Measurements from ENCODE around the gene ATP13A3.

The ATP13A3 gene

DNA sequence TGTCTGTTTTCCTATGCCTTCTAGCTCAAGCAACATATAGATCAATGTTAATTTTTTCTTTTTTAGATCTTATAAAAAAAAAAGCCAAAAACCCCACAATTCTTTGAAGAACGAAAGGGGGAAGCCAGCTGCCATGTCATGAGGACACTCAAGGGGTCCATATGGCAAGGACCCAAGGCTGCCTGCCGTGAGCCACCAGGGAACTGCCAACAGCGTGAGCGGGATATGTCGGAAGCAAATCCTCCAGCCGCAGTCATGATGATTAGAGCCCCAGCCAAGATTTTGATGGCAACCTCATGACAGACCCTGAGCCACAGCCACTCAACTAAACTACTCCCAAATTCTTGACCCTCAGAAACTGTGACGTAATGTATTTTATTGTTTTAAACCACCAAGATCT is 94.2 kb downstream of the ATP13A3 start:
- DNase-seq (ENCODE audit: low read depth): no peak

DNA sequence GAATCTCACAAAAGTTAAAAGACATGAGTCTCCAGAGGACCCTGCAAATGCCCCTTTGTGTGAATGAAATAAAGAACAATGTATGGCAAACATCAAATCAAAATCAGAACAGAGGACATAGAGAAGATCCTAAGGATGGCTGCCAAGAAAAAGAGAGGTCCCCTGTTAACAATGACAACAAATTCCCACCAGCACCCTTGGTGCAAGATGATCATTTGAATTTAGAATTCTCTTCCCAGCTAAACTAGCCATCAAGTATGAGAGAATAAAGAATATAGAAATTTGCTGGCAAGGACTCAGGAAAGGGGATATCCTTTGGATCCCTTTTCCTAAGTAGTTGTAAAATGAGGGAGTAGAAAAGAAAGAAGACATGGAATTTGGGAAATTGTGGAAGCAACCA is 96.0 kb downstream of the ATP13A3 start:
- no peak for DNase-seq (ENCODE audit: low read depth)

- no peak for DNase-seq (ENCODE audit: low read depth)
These were observed 97.5 kb downstream of the ATP13A3 start for GRCh38 chr3:194389269-194389668.

DNA sequence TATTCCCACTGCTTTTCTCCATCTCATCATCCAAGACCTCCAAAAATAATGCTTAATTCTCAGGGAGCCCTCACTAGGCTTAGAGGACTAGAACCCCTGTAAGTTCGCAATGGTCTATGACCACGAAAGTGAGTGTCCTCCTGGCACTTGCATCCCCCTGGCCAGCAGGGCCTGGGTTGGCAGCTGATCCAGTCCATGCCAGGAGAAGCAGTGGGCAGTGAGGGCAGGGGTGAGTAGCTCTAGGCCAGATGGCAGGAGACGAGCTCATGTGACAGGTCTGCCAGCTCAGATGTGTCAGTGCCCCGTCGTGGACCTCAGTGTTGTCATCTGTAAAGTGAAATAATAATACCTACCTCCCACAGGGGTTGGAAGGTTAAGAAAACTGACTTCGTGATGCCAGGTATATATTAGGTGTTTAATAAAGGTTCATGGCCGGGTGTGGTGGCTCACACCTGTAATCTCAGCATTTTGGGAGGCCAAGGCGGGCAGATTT is 98.8 kb downstream of the ATP13A3 start:
- DNase-seq (ENCODE audit: low read depth): no peak

- no peak for DNase-seq (ENCODE audit: low read depth)
These were observed 99.5 kb downstream of the ATP13A3 start for GRCh38 chr3:194387276-194387675.

DNA sequence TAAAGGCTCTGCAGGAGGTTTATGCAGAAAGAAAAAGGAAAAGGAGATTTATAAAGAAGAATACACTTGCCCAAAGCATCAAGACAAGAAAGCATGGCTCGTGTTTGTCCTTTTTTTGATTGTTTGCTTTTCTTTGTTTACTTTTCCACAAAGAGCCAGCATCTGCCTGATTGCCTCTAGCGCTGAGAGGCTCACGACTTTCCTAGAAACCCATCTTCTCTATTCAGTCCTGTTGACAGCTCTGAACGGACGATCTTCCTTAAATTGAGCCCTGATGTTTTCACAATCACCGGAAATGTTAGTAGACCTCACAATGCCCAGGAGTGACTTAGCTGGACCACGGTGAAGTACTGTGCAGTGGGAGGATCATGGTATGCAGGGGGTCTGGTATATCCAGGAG is 100.2 kb downstream of the ATP13A3 start:
- DNase-seq (ENCODE audit: low read depth): no peak

DNA sequence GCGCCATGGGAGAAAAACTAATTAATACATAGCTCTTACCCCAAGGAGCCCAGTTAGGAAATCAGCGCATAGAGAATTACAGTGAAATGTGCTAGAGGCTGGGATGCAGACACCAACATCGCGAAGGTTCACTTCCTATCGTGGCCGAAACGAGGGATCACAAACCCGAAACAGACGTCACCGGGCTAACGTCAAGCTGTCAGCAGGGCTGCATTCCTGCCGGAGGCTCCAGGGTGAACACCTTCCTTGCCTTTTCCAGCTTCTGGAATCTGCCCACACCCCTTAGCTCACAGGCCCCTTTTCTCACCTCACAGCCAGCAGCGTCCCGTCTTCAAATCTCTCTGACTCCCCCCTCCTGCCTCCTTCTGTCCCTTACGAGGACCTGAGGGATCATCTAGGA is 100.7 kb downstream of the ATP13A3 start:
- DNase-seq (ENCODE audit: low read depth): no peak

DNA sequence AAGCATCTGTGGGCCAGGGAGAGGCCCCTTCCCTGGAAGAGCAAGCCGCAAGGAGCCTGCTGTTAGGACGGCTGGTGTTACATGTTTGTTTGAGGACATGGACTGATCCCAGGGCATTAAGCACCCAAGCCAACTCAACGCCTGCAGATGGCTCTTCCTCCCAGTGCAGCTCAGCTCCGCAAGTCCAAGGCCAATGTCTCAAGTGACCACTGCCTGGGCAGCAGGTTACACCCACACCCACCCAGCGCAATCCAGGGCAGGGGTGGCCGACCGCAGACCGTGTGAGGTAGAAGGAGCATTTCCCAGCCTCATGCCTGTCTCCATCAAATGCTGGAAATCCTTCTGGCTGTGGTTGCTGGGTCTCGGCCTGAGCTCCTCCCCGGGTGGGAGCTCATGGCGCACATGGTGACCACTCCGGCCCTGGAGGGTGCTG is 102.2 kb downstream of the ATP13A3 start:
- no peak for DNase-seq (ENCODE audit: low read depth)

- DNase-seq (ENCODE audit: low read depth): no peak
These were observed 102.6 kb downstream of the ATP13A3 start for GRCh38 chr3:194384156-194384555.

DNA sequence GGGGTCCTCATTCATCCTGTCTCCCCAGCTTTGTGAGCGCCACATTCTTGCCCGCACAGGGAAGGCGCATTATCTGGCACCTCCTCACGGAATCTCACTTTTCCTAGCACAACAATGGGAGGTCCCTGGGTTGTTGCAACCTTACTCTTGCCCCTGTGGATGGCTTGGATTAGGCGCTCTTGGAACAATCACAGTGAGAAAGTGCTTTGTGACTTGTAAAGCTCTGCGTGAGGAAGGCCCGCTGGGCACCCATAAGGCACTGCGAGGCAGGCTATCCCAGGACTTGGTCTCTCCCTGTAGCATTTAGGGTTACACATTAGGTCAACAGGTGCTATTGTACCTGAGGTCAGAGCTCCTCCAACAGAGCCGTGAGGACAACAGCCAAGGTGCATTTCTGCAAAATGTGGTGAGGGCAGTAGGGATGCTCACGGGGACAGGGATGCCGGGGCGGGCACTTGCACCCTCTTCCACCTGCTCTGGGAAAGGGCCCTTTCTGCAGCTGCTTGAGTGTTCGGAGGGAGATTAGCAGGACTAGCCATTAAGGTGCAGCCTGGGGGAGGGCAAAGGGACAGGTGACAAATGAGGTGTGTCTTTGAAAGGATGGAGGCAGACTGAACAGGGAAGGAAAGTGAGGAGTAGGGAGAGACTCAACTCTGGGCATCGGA is 103.4 kb downstream of the ATP13A3 start:
- DNase-seq (ENCODE audit: low read depth): no peak

DNA sequence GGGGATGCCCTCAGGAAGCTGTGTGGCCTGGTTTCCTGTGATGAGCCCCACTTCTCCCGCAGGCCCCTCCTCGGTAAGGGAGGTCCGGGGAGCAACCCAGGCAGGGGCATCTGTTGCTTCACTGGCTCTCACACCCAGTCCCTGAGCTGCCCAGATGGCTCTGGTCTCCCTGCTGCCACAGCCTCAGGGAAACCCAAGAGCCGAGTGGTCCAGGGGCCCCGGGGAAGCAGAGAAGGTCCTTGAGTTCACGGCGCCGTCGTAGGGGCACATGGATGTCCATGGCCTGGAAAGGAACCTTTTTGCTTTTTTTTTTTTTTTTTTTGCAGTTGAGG is 103.9 kb downstream of the ATP13A3 start:
- DNase-seq (ENCODE audit: low read depth): no peak

DNA sequence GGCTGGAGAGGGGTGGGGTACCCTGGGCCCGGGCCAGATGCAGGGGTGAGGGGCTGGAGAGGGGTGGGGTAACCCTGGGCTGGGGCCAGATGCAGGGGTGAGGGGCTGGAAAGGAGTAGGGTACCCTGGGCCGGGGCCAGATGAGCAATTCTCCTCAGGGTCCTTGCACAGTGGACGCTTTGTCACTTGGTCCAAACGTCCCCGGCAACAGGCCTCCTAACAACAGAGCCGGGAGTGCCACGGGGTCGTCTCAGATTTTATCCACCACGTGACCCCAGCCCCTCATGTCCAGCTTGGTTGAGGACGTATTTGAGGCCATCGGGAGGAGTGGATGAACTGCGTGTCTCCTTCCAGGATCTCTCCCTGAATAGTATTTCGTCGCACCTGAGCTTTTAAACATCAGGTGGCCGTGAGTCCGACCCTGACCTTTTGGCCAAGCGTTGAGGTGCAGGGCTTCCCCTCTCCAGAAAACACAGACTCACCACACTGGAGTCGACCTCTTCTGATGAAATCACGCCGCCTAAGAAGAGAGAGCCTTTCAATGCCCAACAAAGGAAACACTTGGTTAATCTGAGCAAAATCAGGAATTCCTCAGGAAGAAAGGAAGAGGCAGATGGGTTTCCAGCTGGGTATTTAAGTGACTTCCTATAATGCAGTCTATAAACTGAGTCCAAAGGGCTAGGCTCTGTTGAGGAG is 104.5 kb downstream of the ATP13A3 start:
- no peak for DNase-seq (ENCODE audit: low read depth)

DNA sequence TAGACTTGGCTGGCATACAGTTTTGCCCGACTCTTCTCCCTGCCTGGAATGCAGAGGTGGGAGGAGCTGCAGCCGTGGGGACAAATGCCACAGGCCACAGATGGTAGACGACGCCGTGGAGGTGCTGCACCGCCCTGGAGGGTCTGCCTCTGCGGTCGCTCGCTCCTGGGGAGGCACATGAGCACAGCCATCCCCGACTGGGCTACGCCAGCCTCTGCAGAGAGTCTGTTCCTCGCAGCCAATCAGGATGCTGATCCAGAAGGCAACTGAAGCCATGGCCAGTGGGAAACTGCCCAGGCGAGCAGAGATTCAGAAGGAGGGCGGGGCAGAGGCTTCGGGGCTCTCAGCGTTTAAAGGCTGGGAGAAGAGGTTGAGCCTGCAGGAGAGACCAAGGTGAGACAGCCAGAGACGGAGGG is 105.3 kb downstream of the ATP13A3 start:
- DNase-seq (ENCODE audit: low read depth): no peak

GRCh38 chr3:194380326-194380725 is 106.5 kb downstream of the ATP13A3 start:
- no peak for DNase-seq (ENCODE audit: low read depth)

GRCh38 chr3:194379651-194380050 is 107.2 kb downstream of the ATP13A3 start:
- DNase-seq (ENCODE audit: low read depth): no peak

DNA sequence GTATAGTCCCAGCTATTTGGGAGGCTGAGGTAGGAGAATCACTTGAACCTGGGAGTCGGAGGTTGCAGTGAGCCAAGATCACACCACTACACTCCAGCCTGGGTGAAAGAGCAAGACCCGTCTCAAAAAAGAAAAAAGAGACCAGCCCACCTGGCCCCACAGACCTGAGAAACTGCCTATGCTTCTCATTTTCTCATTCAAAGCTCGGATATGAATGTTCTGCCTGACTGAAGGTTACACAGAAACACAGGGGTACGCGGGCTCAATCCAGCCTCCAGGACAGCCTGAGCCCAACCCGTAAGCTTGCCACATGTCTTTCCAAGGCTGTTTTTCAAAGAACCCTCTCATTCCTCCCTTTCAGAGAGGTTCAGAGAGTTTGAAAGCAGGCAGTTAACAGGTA is 107.6 kb downstream of the ATP13A3 start:
- DNase-seq (ENCODE audit: low read depth): no peak

DNA sequence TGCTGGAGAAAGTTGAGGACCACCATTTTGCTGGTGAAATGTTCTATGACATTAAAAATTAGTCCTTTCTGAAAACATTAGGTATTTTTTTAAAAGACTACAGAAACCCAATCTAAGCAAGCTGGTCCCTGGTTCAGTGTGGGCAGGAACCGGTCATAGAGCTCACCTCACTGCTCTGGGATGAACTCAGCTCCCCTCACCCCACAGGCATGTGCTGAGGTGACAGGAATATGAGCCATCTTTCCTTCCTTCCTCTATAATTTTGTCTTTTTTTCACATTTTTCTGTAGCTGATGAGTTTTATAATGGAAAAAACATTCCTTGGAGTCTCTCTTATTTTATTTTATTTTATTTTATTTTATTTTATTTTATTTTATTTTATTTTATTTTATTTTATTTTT is 109.1 kb downstream of the ATP13A3 start:
- DNase-seq (ENCODE audit: low read depth): no peak

DNA sequence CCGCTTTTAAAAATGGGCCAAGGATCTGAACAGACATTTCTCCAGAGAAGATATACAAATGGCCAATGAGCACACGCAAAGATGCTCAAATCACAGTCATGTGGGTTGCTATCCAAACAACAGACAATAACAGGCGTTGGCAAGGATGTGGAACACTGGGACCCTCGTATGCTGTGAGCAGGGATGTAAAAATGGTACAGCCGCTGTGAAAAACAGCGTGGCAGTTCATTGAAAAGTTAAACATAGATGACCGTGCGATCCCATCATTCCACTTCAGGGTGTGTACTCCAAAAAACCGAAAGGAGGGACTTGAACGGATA is 110.6 kb downstream of the ATP13A3 start:
- no peak for DNase-seq (ENCODE audit: low read depth)

GRCh38 chr3:194375473-194376240 is 111.1 kb downstream of the ATP13A3 start:
- DNase-seq (ENCODE audit: low read depth): no peak

DNA sequence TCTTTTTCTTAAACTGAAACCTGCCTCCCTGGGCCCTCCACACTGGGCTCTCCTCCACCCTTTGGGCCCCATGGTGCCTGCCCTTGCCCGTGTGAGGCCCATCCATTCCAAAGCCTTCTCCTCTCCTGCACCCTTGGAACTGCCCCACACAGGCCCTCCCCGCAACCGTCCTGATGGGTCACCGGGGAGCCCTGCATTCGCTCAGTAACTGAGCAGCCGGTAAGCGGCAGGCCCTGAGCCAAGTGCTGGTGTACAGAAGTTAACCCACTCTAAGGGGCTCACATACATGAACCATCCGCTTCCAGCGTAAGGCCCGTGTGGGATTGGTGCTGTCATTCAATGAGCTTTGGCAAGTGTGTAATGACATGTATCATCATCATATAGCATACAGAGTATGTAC is 111.9 kb downstream of the ATP13A3 start:
- DNase-seq (ENCODE audit: low read depth): no peak

DNA sequence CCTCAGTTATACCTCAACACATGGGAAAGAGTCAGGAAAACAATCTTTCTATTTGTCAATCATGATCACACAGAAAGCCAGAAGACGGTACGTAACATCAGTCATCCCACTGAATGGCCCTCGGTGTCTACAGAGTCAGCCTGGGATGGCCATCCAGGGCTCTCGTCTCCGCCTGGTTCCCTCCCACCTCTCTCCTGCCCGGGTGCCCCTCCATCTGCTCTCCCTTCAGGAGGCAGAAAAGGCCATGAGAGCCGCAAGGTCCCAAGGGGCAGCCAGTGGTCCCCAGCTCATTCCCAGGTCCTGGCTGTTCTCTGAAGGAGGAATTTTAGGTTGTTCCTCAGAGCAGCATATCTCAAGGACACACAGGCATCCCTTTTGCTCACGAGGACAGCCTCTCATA is 112.9 kb downstream of the ATP13A3 start:
- DNase-seq (ENCODE audit: low read depth): no peak

DNA sequence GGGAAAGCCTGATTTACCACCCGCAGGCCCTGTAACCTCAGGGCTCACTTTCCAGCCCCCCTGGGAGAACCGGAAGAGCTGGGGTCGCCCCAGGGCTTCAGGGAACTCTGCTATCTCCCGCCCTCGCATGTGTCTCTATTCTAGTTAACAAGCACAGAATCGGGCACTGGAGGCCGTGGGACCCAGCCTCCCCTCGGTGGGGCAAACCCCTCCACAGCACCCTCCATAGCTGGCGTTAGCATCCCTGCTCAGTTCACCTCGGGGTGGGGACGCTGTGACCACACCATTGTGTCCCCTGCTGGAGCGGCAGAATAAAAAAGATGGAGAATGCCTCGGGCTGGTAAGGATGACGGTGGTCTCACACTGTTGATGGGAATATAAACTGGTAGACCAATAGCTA is 113.8 kb downstream of the ATP13A3 start:
- DNase-seq (ENCODE audit: low read depth): no peak

- DNase-seq (ENCODE audit: low read depth): no peak
These were observed 116.0 kb downstream of the ATP13A3 start for GRCh38 chr3:194370753-194371152.

All from HS-27A (cell line).